SK-N-SH treated with all-trans-retinoic acid at 6 μM for 48 hours (cell line): Measurements from ENCODE around the gene CNEP1R1.

Experiments used
- ATAC-seq: fragments of 200-7000 bp; cut with Tn5 transposase; 3 replicates; pipeline ENCODE4 v1.9.1; 2020; ENCODE audit warnings: mild to moderate bottlenecking, moderate library complexity
- BACH2 ChIP-seq: fragments of 250-450 bp; sonication (Bioruptor Pico); IDR thresholded peaks from 2 replicates; pipeline ENCODE4 v1.9.0; 2021; ENCODE audit warnings: mild to moderate bottlenecking, borderline replicate concordance
- CREB5 ChIP-seq: fragments of 250-450 bp; sonication (Bioruptor Pico); IDR thresholded peaks from 2 replicates; pipeline ENCODE4 v1.5.1; 2020; ENCODE audit warnings: low read depth, mild to moderate bottlenecking, moderate library complexity
- CSDC2 ChIP-seq: fragments of 250-450 bp; sonication (Bioruptor Pico); IDR thresholded peaks from 2 replicates; pipeline ENCODE4 v1.5.0; 2020; ENCODE audit warnings: mild to moderate bottlenecking, moderate library complexity
- ESRRG ChIP-seq: fragments of 250-450 bp; sonication (Bioruptor Pico); IDR thresholded peaks from 2 replicates; pipeline ENCODE4 v1.6.1; 2021; ENCODE audit warnings: mild to moderate bottlenecking
- GLIS3 ChIP-seq: fragments of 250-450 bp; sonication (Bioruptor Pico); IDR thresholded peaks from 2 replicates; pipeline ENCODE4 v1.5.0; 2020; ENCODE audit warnings: mild to moderate bottlenecking, moderate library complexity
- ISL1 ChIP-seq: fragments of 250-450 bp; sonication (Bioruptor Pico); IDR thresholded peaks from 2 replicates; pipeline ENCODE4 v2.1.2; 2022; ENCODE audit warnings: mild to moderate bottlenecking, moderate library complexity
- OSR1 ChIP-seq: fragments of 250-450 bp; sonication (Bioruptor Pico); IDR thresholded peaks from 2 replicates; pipeline ENCODE4 v1.8.0; 2022; ENCODE audit warnings: moderate library complexity, mild to moderate bottlenecking, inconsistent platforms
- PATZ1 ChIP-seq: fragments of 250-450 bp; sonication (Bioruptor Pico); IDR thresholded peaks from 2 replicates; pipeline ENCODE4 v1.8.0; 2020; ENCODE audit warnings: mild to moderate bottlenecking, moderate library complexity, borderline replicate concordance
- POU6F1 ChIP-seq: fragments of 250-450 bp; sonication (Bioruptor Pico); IDR thresholded peaks from 2 replicates; pipeline ENCODE4 v1.8.0; 2021; ENCODE audit warnings: low read depth, mild to moderate bottlenecking, moderate library complexity, borderline replicate concordance
- PPARA ChIP-seq: fragments of 250-450 bp; sonication (Bioruptor Pico); IDR thresholded peaks from 2 replicates; pipeline ENCODE4 v1.5.0; 2020; ENCODE audit warnings: mild to moderate bottlenecking, borderline replicate concordance
- RARB ChIP-seq: fragments of 250-450 bp; sonication (Bioruptor Pico); IDR thresholded peaks from 2 replicates; pipeline ENCODE4 v1.8.0; 2021; ENCODE audit warnings: mild to moderate bottlenecking, moderate library complexity
- TCF4 ChIP-seq: fragments of 250-450 bp; sonication (Bioruptor Pico); IDR thresholded peaks from 2 replicates; pipeline ENCODE4 v1.8.0; 2021; ENCODE audit warnings: mild to moderate bottlenecking, moderate library complexity, borderline replicate concordance
- TOX ChIP-seq: fragments of 250-450 bp; sonication (Bioruptor Pico); IDR thresholded peaks from 2 replicates; pipeline ENCODE4 v1.8.0; 2021; ENCODE audit warnings: mild to moderate bottlenecking, moderate library complexity, borderline replicate concordance
- TSHZ2 ChIP-seq: fragments of 250-450 bp; sonication (Bioruptor Pico); IDR thresholded peaks from 2 replicates; pipeline ENCODE4 v1.5.0; 2020; ENCODE audit warnings: mild to moderate bottlenecking, moderate library complexity
- ZC3H10 ChIP-seq: fragments of 250-450 bp; sonication (Bioruptor Pico); IDR thresholded peaks from 2 replicates; pipeline ENCODE4 v1.5.1; 2021; ENCODE audit warnings: mild to moderate bottlenecking, moderate library complexity
- ZFP3 ChIP-seq: fragments of 250-450 bp; sonication (Bioruptor Pico); IDR thresholded peaks from 2 replicates; pipeline ENCODE4 v1.5.0; 2020; ENCODE audit warnings: mild to moderate bottlenecking, moderate library complexity
- ZFP30 ChIP-seq: fragments of 450-650 bp; formaldehyde crosslinking; IDR thresholded peaks from 2 replicates; pipeline ENCODE4 v1.5.0; 2022; ENCODE audit warnings: mild to moderate bottlenecking, moderate library complexity
- ZNF565 ChIP-seq: fragments of 450-650 bp; formaldehyde crosslinking; conservative IDR thresholded peaks from 2 replicates; pipeline ENCODE4 v1.5.0; 2020; ENCODE audit warnings: low read depth, mild to moderate bottlenecking, moderate library complexity
- ZNF70 ChIP-seq: fragments of 450-650 bp; formaldehyde crosslinking; IDR thresholded peaks from 2 replicates; pipeline ENCODE4 v1.5.0; 2020; ENCODE audit warnings: mild to moderate bottlenecking, moderate library complexity
- ZNF8 ChIP-seq: fragments of 450-650 bp; formaldehyde crosslinking; IDR thresholded peaks from 2 replicates; pipeline ENCODE4 v1.5.0; 2020; ENCODE audit warnings: mild to moderate bottlenecking, moderate library complexity

Gene CNEP1R1

GRCh38 chr16:50015631-50016030 is 9.4 kb upstream of the CNEP1R1 start (continued):
- TF ChIP-seq RARB (CRISPR knock-in tag), result no peak
- no peak for TF ChIP-seq TCF4 (CRISPR knock-in tag)
- TF ChIP-seq POU6F1 (CRISPR knock-in tag), result no peak
- TF ChIP-seq PATZ1, result no peak
- TF ChIP-seq ZNF70 (CRISPR knock-in tag), result no peak

GRCh38 chr16:50017553-50017952 is 7.5 kb upstream of the CNEP1R1 start:
- no peak for ATAC-seq

GRCh38 chr16:50021544-50021943 is 3.5 kb upstream of the CNEP1R1 start:
- TF ChIP-seq BACH2 (no peak), ZNF8 (no peak)
- no peak for ATAC-seq

More at GRCh38 chr16:50017553-50017952, 7.5 kb upstream of the CNEP1R1 start:
- TF ChIP-seq ZC3H10 (CRISPR knock-in tag) (no peak), CREB5 (CRISPR knock-in tag) (no peak), TSHZ2 (CRISPR knock-in tag) (no peak), ZNF8 (no peak), PPARA (CRISPR knock-in tag) (no peak), ZFP3 (no peak), RARB (CRISPR knock-in tag) (no peak), TCF4 (CRISPR knock-in tag) (no peak), TOX (no peak), OSR1 (CRISPR knock-in tag) (no peak), ISL1 (no peak)

- no peak for TF ChIP-seq OSR1 (CRISPR knock-in tag)
- no peak for TF ChIP-seq ZNF565 (CRISPR knock-in tag)
- no peak for TF ChIP-seq RARB (CRISPR knock-in tag)
- no peak for TF ChIP-seq GLIS3
- TF ChIP-seq TCF4 (CRISPR knock-in tag), result no peak
- no peak for TF ChIP-seq ZFP30
- TF ChIP-seq ESRRG (CRISPR knock-in tag), result no peak
- no peak for TF ChIP-seq CREB5 (CRISPR knock-in tag)
- no peak for TF ChIP-seq ZFP3
- no peak for TF ChIP-seq BACH2
- TF ChIP-seq TSHZ2 (CRISPR knock-in tag), result no peak
- TF ChIP-seq PATZ1, result no peak
- no peak for TF ChIP-seq CSDC2
- no peak for TF ChIP-seq POU6F1 (CRISPR knock-in tag)
- TF ChIP-seq ZC3H10 (CRISPR knock-in tag), result no peak
- TF ChIP-seq ZNF8, result no peak
- no peak for TF ChIP-seq ISL1
- TF ChIP-seq PPARA (CRISPR knock-in tag), result no peak
- no peak for ATAC-seq
Measured at GRCh38 chr16:50023641-50024040, 1.4 kb upstream of the CNEP1R1 start.
